ENCODE measurements around the gene ITPR2.
"Not testable (repeated sequence)": the region's sequence is repeated elsewhere in the genome, so short reads cannot be mapped to it uniquely, and the experiment has no call there.

ITPR2 gene

DNA sequence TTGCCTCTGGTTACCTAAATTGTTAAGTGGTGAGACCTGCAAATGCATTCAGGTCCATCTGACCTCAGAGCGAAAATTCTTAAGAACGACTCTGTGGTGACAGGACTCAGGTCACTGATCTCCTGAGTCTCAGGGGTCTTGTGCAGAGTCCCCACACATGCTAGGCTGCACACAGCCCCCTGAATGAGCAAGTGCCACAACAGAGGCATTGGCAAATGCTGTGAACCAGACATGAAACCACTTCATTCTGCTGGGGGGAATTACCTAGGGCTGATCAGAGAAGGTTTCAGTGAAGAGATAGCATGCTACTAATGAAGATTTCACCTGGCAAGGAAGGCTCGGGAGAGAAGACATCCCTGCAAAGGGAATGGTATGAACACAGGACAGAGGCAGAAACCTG is 281.6 kb downstream of the ITPR2 start:
- no peak for DNase-seq

- DNase-seq: no peak
These were observed 284.8 kb downstream of the ITPR2 start for GRCh38 chr12:26548227-26548626.

- no peak for DNase-seq
These were observed 286.3 kb downstream of the ITPR2 start for GRCh38 chr12:26546535-26547314.

DNA sequence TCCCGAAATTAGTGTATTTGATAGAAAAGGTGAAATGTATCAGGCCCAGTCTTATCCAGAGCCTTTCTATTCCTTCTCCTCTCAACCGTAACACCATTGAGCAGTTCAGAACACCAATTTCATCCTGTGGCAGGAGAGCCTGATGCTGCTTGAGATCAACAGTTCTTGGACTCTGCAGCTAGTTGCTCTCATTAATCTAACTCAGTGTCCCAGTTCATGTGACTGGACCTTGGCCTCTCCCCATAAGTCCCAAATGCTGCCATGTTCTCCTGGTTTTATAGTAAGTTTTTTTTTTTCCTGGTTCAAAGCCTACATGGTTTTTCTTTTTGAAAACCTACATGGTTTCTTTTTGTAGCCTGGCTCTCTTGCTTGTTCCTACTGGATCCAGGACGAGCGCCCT is 293.9 kb downstream of the ITPR2 start:
- DNase-seq: no peak

GRCh38 chr12:26537651-26538050 is 295.3 kb downstream of the ITPR2 start:
- DNase-seq: no peak

- DNase-seq: no peak
These were observed 295.9 kb downstream of the ITPR2 start for GRCh38 chr12:26537126-26537525.

DNA sequence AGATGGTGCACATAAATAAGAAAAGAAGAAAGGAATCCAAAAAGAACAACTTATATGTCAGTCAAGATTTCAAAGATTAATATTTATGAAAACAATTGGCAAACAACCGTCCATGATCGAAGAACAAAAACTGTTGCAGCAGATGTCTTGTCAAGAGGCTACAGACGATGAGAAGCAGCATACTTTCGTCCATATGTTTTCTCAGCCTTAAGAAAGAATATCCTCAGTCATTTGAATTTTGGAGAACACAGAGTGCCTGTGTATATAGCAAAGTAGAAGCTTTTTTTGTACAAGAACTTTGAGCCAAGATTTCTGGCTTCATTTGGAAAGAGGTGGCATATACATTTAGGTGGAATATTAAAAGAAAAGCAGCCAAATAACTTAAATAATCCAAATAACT is 297.2 kb downstream of the ITPR2 start:
- no peak for DNase-seq

DNA sequence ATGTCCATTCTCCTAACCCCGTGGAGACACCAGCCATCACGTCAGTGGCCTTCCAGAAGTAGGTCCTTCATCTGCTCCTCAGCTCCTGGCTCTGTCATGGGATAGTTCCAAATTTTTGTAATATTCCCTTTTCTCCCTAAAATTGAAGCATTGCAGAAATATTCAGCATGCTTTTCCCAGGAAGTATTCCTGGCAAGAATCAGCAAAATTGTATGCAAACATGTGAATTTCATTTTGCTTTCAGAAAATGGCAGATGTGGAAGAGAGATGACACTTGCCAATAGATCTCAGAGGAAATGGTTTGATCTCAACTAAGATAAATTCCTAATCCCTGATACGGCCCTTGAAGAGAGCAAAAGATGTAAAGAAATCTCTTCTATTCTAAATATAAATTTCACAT is 298.9 kb downstream of the ITPR2 start:
- DNase-seq: no peak

GRCh38 chr12:26533211-26533610 is 299.8 kb downstream of the ITPR2 start:
- no peak for DNase-seq

- DNase-seq: no peak
These were observed 302.5 kb downstream of the ITPR2 start for GRCh38 chr12:26530461-26530860.

- DNase-seq: no peak
These were observed 304.1 kb downstream of the ITPR2 start for GRCh38 chr12:26528943-26529342.

- DNase-seq: no peak
These were observed 305.3 kb downstream of the ITPR2 start for GRCh38 chr12:26527682-26528081.

GRCh38 chr12:26524862-26525465 is 308.0 kb downstream of the ITPR2 start:
- DNase-seq: no peak

DNA sequence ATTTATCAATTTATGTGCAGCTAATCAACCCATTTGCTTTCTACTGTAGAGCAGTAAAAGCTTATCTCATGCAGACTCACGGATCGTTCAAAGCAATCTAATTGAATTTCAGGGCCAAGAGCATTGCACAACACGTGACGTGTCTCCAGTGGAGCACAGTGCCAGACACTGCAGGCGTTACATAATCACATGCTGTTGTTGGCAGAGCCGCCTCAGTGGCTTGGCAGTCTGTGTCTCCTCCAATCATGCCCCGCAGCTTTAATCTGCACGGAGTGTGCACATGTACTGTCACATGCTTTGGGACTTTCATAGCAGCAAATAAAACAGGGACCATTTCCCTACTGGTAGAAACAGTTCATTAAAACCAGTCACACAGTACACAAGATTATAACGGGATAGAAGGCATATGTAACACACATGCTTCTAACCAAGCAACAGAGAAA is 309.3 kb downstream of the ITPR2 start:
- DNase-seq: no peak

GRCh38 chr12:26520869-26521268 is 312.1 kb downstream of the ITPR2 start:
- no peak for DNase-seq

DNA sequence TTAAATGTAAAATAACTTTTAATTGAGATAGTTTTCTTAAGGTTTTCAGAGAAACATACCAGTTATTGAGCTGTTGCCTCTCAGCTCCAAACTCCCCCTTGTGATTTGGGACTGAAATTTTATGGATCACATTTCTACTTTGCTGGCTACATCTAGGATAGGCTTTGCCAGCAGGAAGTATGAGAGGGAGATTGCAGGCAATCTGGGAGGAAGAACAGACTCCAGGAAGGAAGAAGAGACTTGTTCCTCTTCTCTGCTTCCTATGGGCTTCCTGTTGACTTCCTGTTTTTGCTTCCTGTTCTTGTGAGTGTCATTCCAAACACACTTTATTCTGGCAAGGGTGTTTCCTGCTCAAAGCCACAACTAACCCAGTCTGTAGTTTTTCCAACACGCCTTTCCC is 312.9 kb downstream of the ITPR2 start:
- DNase-seq: no peak

DNA sequence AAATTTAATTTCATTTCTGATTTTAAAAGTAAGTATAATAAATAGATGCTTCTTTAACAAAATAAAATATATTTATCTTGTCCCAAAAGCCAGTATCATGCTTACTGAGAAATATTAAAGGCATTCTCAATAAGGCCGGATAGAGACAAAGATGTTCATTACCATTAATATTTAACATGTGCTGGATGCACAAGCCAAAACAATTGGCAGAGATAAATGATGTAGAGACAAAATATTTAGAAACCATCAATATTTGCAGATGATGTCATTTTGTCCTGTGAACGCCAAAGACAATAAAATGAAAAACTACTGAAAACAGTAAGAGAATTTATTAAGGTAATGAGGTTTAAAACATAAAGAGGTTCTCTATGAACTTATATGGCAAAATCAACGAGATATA is 313.5 kb downstream of the ITPR2 start:
- no peak for DNase-seq

DNA sequence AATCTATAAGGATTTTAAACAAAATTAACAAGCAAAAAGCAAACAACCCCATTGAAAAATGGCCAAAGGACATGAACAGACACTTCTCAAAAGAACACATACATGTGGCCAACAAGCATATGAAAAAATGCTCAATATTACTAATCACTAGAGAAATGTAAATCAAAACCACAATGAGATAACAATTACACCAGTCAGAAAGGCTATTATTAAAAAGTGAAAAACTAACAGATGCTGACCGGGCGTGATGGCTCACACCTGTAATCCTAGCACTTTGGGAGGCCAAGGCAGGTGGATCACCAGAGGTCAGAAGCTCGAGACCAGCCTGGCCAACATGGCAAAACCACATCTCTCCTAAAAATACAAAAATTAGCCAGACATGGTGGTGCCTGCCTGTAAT is 315.7 kb downstream of the ITPR2 start:
- DNase-seq: not testable (repeated sequence)

- no peak for DNase-seq
These were observed 318.6 kb downstream of the ITPR2 start for GRCh38 chr12:26514364-26514763.

- DNase-seq: no peak
These were observed 319.5 kb downstream of the ITPR2 start for GRCh38 chr12:26513363-26514043.

GRCh38 chr12:26512213-26512612 is 320.8 kb downstream of the ITPR2 start:
- DNase-seq: no peak

- DNase-seq: no peak
These were observed 322.7 kb downstream of the ITPR2 start for GRCh38 chr12:26510354-26510674.

- no peak for DNase-seq
These were observed 325.4 kb downstream of the ITPR2 start for GRCh38 chr12:26507613-26508012.

DNA sequence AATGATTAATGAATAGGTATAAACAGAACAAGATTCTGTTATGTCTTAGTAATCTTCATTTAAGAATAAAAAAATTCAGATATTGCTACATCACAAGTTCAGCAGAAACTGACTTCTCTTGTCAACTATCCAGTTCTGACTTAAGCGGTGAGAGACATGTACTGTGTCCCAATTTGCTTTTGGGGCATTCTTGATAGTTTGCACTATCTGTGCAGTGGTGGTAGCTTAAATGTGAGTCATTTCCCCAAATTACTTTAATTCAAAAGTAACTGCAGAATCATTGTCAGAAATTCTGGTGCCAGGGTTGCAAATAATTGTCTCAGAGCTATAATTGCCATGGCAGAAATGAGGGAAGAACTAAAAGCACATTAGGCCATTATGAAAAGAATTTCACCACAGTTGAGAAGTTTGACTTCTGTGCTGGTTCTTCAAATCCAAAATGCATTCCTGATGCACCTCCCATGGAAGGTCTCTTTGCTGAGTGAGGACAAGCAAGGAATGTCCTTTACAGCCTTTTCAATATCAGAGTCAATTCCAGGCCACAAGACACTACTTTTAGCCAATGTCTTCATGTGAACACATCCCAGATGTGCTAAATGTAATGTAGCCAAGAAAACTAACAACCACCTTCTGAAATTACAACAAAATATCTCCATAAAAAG is 332.9 kb downstream of the ITPR2 start:
- DNase-seq: no peak
